Epithelial cell of esophagus (primary cell): ENCODE measurements around the gene DSC2.

Source experiments
- DNase-seq: peaks from one replicate; pipeline ENCODE4 v3.0.0; 2010; ENCODE audit warnings: low read depth
- H3K4me3 ChIP-seq: 2 replicates; pipeline ENCODE4 v1.5.1; 2011; ENCODE audit warnings: mild to moderate bottlenecking, low read length, control low read depth
- TF ChIP-seq, protein P1 (sequence below): IDR thresholded peaks from 2 replicates; pipeline ENCODE4 v1.5.1; 2011; ENCODE audit warnings: low read depth, mild to moderate bottlenecking, low read length, control low read depth, inconsistent platforms; ENCODE audit not compliant: insufficient read depth; ENCODE audit errors: missing control alignments

The DSC2 gene

DNA sequence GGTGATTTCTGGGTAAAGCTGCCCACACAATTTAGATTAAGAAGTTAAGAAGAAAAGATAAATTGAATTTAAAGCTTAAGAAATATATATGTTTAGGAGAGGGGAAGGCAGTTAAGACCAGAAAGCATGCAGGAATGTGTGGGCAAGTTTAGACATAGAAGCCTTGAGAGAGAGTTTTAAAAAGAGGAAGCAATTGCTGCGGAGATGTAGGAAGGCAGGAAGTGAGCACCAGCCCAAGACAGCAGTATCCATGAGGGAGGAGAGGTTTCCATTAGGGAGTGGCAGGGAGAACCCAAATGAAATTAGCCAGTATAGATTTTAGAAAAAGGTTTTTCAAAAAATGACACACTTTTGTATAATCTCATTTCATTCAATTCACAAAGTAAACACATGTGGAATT, 24.3 kb downstream of the DSC2 start:
- DNase-seq, result peak; percentile 69
- TF ChIP-seq, protein P1, sequence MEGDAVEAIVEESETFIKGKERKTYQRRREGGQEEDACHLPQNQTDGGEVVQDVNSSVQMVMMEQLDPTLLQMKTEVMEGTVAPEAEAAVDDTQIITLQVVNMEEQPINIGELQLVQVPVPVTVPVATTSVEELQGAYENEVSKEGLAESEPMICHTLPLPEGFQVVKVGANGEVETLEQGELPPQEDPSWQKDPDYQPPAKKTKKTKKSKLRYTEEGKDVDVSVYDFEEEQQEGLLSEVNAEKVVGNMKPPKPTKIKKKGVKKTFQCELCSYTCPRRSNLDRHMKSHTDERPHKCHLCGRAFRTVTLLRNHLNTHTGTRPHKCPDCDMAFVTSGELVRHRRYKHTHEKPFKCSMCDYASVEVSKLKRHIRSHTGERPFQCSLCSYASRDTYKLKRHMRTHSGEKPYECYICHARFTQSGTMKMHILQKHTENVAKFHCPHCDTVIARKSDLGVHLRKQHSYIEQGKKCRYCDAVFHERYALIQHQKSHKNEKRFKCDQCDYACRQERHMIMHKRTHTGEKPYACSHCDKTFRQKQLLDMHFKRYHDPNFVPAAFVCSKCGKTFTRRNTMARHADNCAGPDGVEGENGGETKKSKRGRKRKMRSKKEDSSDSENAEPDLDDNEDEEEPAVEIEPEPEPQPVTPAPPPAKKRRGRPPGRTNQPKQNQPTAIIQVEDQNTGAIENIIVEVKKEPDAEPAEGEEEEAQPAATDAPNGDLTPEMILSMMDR, result no peak
- no peak overlapping the region for H3K4me3 ChIP-seq

DNA sequence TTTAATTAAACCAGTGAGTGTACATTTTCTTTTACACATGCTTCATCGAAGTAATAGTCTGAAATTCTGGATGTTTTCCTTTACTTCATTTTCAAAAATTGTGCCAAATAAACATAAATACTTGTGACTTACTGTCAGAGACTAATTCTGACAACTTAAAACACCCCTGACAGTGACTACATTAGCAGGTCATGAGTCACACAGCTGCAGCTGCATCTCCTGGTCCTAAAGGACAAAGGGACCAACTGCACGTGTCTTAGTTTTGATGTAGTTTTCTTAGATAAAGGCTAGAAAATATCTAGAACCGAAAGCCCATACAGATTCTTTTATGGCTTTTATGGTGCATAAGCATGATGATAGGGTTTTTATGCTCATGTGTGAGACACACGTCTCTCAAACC, 30.0 kb downstream of the DSC2 start:
- TF ChIP-seq, protein P1, result no peak
- H3K4me3 ChIP-seq, result no peak overlapping the region
- DNase-seq, result no peak

DNA sequence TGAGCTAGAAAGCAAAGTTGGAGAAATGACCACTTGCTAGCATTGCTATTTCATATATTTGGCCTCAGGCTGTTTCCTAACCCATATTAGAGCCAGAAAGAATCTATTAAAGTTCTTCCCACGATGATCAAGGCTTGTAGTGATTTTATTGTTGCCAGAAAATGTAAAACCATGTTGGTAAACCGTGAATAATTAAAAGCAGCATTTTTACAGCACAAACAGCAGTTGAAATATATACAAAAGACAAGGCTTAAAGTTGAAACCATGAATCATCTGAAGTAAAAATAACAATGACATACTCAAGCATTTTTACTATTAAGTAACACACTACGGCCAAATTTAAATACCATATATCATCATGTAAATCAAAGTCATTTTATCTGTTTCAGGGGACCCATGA, 32.0 kb downstream of the DSC2 start:
- TF ChIP-seq, protein P1, result no peak
- DNase-seq, result no peak
- H3K4me3 ChIP-seq, result no peak overlapping the region

DNA sequence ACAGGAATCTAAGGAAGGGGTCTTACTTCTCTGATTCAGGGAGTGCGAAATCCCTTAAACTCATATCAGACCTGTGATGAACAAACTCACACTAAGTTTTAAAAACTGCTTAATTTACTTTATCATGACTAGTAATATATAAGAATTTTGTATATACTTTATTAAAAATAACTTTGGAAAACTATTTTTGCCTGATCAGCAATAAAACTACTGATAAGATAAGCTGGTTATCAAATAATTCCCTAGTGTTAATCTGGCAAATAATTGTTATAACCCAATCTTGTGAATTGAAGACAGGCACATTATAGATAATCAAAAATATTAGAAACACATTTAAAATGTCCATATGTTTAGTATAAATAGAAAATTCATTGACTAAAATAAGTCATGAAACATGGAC, 36.0 kb downstream of the DSC2 start:
- TF ChIP-seq, protein P1, result no peak
- DNase-seq, result no peak

DNA sequence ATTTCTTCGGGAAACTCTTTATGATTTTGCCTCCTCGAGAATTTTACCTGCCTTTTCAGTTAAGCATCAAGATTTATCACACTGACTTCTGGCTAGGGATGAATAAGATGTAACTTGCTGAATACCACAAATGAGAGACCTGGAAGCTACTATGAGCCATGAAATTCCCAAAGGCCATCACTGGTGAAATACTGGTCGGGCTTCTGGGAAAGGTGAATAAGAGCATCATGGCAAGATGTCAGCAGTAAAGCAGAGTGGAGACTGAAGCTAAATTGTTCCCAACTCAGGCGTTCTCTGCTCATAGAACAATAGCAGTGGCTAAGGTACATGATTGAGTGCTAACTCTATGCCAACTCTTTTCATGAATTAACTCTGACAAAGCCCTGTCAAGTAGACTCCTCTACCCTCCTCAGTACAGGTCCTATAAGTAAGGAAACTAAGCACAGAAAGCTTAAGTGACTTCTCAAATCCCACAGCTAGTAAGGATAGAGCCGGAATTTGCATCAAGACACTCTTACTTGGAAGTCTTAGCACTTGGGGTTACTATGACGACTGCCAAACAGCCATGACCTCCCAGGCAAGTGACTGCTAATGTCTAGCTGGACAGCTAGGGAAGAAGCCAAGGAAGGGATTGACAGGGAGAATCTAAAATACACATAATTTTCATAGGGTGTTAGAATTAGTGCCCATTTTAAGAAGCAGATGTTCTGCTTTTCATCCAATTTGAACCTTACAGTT, 37.0 kb downstream of the DSC2 start:
- TF ChIP-seq, protein P1, result no peak
- DNase-seq, result peak; percentile 68

More for the DNA sequence above, 36.0 kb downstream of the DSC2 start:
- H3K4me3 ChIP-seq, result no peak overlapping the region

DNA sequence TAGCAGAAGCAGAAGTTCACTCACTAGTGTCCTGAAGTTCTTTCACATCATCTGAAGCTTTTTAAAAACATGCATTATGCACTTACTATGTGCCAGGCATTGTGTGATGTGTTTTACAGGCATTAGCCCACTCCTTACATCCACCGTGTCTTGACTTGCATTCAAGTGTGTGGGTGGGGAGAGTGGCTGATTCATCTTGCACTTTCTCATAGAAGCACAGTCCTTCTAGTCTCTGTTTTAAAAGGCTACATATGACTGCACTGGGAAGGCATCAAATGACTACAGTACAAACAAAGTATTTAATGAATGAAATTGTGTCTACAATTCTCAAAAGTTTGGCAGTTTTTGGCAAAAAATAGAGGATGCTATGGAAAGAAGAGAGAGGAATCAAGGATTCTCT, 38.1 kb downstream of the DSC2 start:
- peak; percentile 97 for DNase-seq
- TF ChIP-seq, protein P1, result no peak
- no peak overlapping the region for H3K4me3 ChIP-seq

More for the DNA sequence above, 37.0 kb downstream of the DSC2 start:
- H3K4me3 ChIP-seq, result no peak overlapping the region

DNA sequence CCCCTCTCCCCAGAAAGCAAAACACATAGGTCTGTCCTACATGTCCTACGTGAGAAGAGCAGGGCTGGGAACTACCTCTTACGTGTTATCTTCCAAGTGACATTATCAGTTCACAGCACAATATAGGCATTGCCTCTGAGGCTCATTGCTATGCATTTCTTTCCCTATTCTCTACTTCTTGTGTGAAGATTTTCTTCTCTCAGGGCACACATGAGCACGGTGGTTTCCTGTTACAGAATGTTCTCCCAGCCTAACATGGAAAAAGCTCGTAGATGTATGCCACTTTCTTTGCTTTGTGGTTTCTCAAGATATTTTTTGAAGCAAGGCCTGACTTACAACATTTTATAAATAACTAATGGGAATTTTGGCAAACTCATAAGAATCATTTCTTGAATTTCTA, 40.3 kb downstream of the DSC2 start:
- DNase-seq, result no peak
- H3K4me3 ChIP-seq, result no peak overlapping the region
- TF ChIP-seq, protein P1, result no peak
